Tibial nerve (tissue), 4 donors: ENCODE results near the gene NAB2. TPM values are rescaled to one million over a fixed set of nuclear protein-coding genes. Genes with fewer than 3 reads are reported as not detected.

Source experiments
- DNase-seq, 2 donors: peaks; one replicate each; pipeline ENCODE4 v3.0.0-alpha.2; 2019; ENCODE audit warnings: low spot score in 2 of 2
- H3K27ac ChIP-seq, 4 donors: fragments of 200-600 bp; sonication (generic) in 3 of 4; one replicate each; pipeline ENCODE4 v1.5.1; 2017 to 2019; ENCODE audit warnings: mild to moderate bottlenecking in 1 of 4
- H3K27me3 ChIP-seq, 2 donors: fragments of 200-600 bp; sonication (generic) in 1 of 2; one replicate each; pipeline versions ENCODE4 v1.5.1 to v1.6.0; 2017 to 2019
- H3K36me3 ChIP-seq, 3 donors: fragments of 200-600 bp; sonication (generic); one replicate each; pipeline ENCODE4 v1.5.1; 2018 to 2019
- H3K4me1 ChIP-seq, 4 donors: fragments of 200-600 bp; sonication (generic) in 3 of 4; one replicate each; pipeline ENCODE4 v1.5.1; 2017 to 2019
- H3K4me3 ChIP-seq, 4 donors: fragments of 200-600 bp; sonication (generic) in 3 of 4; one replicate each; pipeline ENCODE4 v1.5.1; 2017 to 2019; ENCODE audit warnings: mild to moderate bottlenecking in 1 of 4, moderate library complexity in 1 of 4
- H3K9me3 ChIP-seq, 4 donors: fragments of 200-600 bp; sonication (generic) in 3 of 4; one replicate each; pipeline ENCODE4 v1.5.1; 2017 to 2019
- EP300 ChIP-seq, 2 donors: sonication (generic); formaldehyde crosslinking; IDR thresholded peaks; one replicate each; pipeline ENCODE4 v1.6.1; 2017; ENCODE audit warnings: antibody characterized with exemption in 2 of 2, mild to moderate bottlenecking in 1 of 2
- POLR2A ChIP-seq, 2 donors: fragments of 450-650 bp; IDR thresholded peaks; one replicate each; pipeline ENCODE4 v1.6.1; 2017; ENCODE audit warnings: antibody characterized with exemption in 2 of 2, mild to moderate bottlenecking in 2 of 2, moderate library complexity in 2 of 2
- WGBS, 2 donors: methylation state at CpG; one replicate each; pipeline ENCODE4 v1.1.5; 2018; 5-methylcytosine and 5-hydroxymethylcytosine counted together
- total RNA-seq, 4 donors: library from RNA; depleted of rRNA; stranded (reverse); fragments of >200 nt; gene quantifications; one replicate each; pipeline ENCODE4 v1.1.0, GENCODE V29; 2016
- TF ChIP-seq, protein P1 (sequence below), 5 experiments: fragments of 200-600 bp in 3 of 5; fragments of 450-650 bp in 2 of 5; sonication (generic) in 3 of 5; IDR thresholded peaks; one replicate each; pipeline ENCODE4 v1.5.1; 2016 to 2019; ENCODE audit warnings: antibody characterized with exemption in 5 of 5, mild to moderate bottlenecking in 3 of 5, moderate library complexity in 2 of 5

Gene NAB2
- total RNA-seq, 4 donors from 2014 or later = 29.3 to 42.2 (median 38.6) TPM

DNA sequence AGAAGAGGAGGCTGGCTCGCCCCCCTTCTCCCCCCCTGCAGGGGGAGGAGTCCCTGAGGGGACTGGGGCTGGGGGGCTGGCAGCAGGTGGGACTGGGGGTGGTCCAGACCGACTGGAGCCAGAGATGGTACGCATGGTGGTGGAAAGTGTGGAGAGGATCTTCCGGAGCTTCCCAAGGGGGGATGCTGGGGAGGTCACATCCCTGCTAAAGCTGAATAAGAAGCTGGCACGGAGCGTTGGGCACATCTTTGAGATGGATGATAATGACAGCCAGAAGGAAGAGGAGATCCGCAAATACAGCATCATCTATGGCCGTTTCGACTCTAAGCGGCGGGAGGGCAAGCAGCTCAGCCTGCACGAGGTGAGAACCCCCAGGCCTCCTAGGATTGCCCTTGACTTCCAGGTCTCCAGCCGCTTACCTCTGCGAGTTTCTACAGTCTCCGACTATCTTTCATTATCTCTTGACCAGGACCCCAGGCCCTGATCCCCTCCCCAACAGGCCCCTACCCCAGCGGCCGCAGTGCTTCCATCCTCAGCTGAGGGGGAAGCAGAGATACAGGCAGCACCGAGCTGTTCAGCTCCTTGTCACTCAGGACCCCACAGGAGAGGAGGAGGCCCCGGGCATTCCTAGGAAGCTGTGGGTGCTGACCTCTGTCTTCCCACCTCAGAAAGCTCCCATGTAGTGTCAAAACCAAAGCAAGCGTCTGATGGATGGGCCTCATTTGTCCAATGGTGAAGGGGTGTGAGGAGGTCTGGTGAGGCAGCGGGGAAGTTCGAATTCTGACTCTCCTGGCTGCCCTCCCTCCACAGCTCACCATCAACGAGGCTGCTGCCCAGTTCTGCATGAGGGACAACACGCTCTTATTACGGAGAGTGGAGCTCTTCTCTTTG lies 3.0 kb downstream of the NAB2 start:
- no peak for TF ChIP-seq EP300 (IDR thresholded peaks at IDR 0.05)
- TF ChIP-seq POLR2A (IDR thresholded peaks at IDR 0.05) = no peak
- TF ChIP-seq, protein P1, sequence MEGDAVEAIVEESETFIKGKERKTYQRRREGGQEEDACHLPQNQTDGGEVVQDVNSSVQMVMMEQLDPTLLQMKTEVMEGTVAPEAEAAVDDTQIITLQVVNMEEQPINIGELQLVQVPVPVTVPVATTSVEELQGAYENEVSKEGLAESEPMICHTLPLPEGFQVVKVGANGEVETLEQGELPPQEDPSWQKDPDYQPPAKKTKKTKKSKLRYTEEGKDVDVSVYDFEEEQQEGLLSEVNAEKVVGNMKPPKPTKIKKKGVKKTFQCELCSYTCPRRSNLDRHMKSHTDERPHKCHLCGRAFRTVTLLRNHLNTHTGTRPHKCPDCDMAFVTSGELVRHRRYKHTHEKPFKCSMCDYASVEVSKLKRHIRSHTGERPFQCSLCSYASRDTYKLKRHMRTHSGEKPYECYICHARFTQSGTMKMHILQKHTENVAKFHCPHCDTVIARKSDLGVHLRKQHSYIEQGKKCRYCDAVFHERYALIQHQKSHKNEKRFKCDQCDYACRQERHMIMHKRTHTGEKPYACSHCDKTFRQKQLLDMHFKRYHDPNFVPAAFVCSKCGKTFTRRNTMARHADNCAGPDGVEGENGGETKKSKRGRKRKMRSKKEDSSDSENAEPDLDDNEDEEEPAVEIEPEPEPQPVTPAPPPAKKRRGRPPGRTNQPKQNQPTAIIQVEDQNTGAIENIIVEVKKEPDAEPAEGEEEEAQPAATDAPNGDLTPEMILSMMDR (IDR thresholded peaks at IDR 0.05) = no peak
- H3K4me1 ChIP-seq = peaks cover 3 to 66% (median 47%) of the 10 kb centered on the region in 4 donors
- WGBS, 2 donors = 68 to 69% methylated on average over 24 to 25 of the region's 25 CpGs
- H3K4me3 ChIP-seq = peak overlapping the region in 1 of 4 donors; percentile 82
- peaks cover 0 to 56% (median 8%) of the 10 kb centered on the region in 3 donors for H3K36me3 ChIP-seq
- no peaks in the 10 kb centered on the region for H3K27me3 ChIP-seq
- no peak for DNase-seq
- no peaks in the 10 kb centered on the region for H3K9me3 ChIP-seq
- H3K27ac ChIP-seq = peak overlapping the region; percentile 81 to 100 (median 99)

DNA sequence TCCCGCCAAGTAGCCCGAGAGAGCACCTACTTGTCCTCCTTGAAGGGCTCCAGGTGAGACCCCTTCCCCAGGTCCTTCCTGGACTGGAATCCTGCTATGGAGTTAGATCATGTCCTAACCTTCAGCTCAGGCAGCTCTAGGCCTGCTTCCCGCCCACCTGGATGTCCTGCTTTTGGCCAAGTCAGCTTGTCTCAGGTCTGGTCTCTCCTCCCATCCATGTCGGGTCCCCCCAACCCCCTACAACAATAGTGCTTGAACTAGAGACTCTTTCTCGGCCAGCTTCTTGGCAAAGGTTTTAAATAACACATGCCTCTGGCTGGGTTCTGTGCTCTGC lies 3.6 kb downstream of the NAB2 start:
- peak overlapping the region in 1 of 4 donors; percentile 82 for H3K4me3 ChIP-seq
- DNase-seq = no peak
- TF ChIP-seq EP300 (IDR thresholded peaks at IDR 0.05) (no peak), POLR2A (IDR thresholded peaks at IDR 0.05) (no peak)
- TF ChIP-seq, protein P1 (IDR thresholded peaks at IDR 0.05) = no peak
- H3K36me3 ChIP-seq = peaks cover 0 to 62% (median 8%) of the 10 kb centered on the region in 3 donors
- H3K27me3 ChIP-seq = no peaks in the 10 kb centered on the region
- WGBS, 2 donors = 53 to 64% methylated on average over 5 of the region's 5 CpGs
- H3K27ac ChIP-seq = peak overlapping the region; percentile 76 to 99 (median 90)
- H3K4me1 ChIP-seq = peaks cover 3 to 66% (median 47%) of the 10 kb centered on the region in 4 donors
- no peaks in the 10 kb centered on the region for H3K9me3 ChIP-seq

DNA sequence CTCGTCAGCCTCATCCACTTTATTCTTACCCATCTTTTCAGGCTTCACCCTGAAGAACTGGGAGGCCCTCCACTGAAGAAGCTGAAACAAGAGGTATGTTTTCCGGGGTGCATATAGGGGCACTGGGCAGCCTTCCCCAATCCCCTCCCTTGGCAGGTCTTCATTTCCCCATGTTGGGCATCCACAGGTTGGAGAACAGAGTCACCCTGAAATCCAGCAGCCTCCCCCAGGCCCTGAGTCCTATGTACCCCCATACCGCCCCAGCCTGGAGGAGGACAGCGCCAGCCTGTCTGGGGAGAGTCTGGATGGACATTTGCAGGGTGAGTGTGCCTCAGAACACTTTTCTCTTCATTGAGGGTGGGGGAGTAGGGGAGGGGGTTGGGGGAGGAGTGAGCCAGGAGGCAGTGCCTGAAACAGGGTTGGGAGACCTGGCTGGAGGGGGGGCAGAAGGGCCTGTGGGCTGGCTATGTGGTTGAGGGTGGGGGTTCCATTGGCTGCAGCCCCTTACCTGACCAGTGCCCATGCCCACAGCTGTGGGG lies 4.0 kb downstream of the NAB2 start:
- 58 to 79% methylated on average over 4 of the region's 4 CpGs for WGBS, 2 donors
- H3K9me3 ChIP-seq = no peaks in the 10 kb centered on the region
- H3K4me1 ChIP-seq = peaks cover 3 to 66% (median 47%) of the 10 kb centered on the region in 4 donors
- DNase-seq = no peak
- peak overlapping the region; percentile 76 to 99 (median 90) for H3K27ac ChIP-seq
- no peaks in the 10 kb centered on the region for H3K27me3 ChIP-seq
- TF ChIP-seq POLR2A (IDR thresholded peaks at IDR 0.05) = no peak
- TF ChIP-seq, protein P1 (IDR thresholded peaks at IDR 0.05) = no peak
- no peak for TF ChIP-seq EP300 (IDR thresholded peaks at IDR 0.05)
- H3K36me3 ChIP-seq = peaks cover 0 to 66% (median 8%) of the 10 kb centered on the region in 3 donors
- peak overlapping the region in 1 of 4 donors; percentile 3 for H3K4me3 ChIP-seq

DNA sequence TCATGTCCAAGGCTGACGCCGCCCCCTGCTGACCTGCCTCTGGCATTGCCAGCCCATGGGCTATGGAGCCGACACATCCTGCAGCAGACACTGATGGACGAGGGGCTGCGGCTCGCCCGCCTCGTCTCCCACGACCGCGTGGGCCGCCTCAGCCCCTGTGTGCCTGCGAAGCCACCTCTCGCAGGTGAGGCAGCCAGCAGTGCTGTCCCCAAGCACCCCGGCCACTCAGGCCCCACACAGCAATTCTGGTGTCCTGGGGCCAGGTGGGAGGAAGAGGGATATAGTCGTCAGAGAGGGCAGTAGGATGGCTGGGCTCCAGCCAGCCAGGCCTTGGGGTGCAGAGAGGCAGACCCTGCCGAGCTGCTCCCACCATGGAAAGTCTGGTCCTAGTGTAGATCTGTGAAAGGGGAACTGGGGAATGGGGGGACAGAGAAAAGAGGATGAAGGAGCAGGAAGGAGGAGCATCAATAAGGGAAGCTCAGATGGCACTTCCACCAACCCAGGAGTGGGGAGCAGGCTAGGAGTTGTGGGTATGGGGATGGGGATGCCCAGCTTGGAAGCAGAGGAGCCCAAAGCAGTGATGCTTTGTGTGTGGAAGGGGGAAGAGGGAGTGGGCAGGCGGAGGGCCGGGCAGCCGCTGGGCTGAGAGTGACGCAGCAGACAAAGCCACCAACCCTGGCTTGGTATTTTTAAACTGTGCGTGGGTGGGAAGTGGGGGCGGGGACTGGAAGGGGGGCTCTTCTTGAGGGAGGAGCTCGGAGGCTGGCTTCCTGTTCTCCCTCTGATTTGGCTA lies 4.7 kb downstream of the NAB2 start:
- H3K4me1 ChIP-seq = peaks cover 3 to 66% (median 47%) of the 10 kb centered on the region in 4 donors
- peak; percentile 72 for DNase-seq
- H3K36me3 ChIP-seq = peaks cover 0 to 73% (median 8%) of the 10 kb centered on the region in 3 donors
- H3K27me3 ChIP-seq = no peaks in the 10 kb centered on the region
- WGBS, 2 donors = 11 to 38% methylated on average over 14 to 22 of the region's 24 CpGs
- H3K4me3 ChIP-seq = peak overlapping the region in 2 of 4 donors; percentile 1 to 4
- TF ChIP-seq, protein P1 (IDR thresholded peaks at IDR 0.05) = peak; percentile 27 to 47 (median 40)
- peak in 1 of 2 donors; percentile 65 for TF ChIP-seq EP300 (IDR thresholded peaks at IDR 0.05)
- TF ChIP-seq POLR2A (IDR thresholded peaks at IDR 0.05) = peak in 1 of 2 donors; percentile 34
- H3K9me3 ChIP-seq = no peaks in the 10 kb centered on the region
- peak overlapping the region; percentile 76 to 99 (median 90) for H3K27ac ChIP-seq
